OCI-LY7 (cell line): ENCODE data around the gene MAN1B1.

ENCODE experiments used
- CTCF ChIP-seq: fragments of 200-600 bp; sonication (generic); conservative IDR thresholded peaks from 2 replicates; pipeline ENCODE4 v1.5.1; 2014; ENCODE audit warnings: mild to moderate bottlenecking, antibody characterized with exemption, low read length, moderate library complexity, mixed read lengths
- EZH2phosphoT487 ChIP-seq: fragments of 200-600 bp; sonication (generic); IDR thresholded peaks from 2 replicates; pipeline ENCODE4 v1.6.1; 2018; ENCODE audit warnings: low read depth, borderline replicate concordance, mild to moderate bottlenecking, mixed run types, antibody characterized with exemption, low read length, moderate library complexity, mixed read lengths

- TF ChIP-seq CTCF (no peak), EZH2phosphoT487 (no peak)
Measured at GRCh38 chr9:137147793-137148160, 61.0 kb downstream of the MAN1B1 start.
